Measurements from ENCODE around the gene PCDH9.

The PCDH9 gene

GRCh38 chr13:66700117-66700601, 530.0 kb downstream of the PCDH9 start:
- FAIRE-seq = peak; percentile 9

GRCh38 chr13:66693656-66694055, 536.5 kb downstream of the PCDH9 start:
- FAIRE-seq = no peak

- FAIRE-seq = no peak
Observed at GRCh38 chr13:66691149-66691548, 539.0 kb downstream of the PCDH9 start.

- peak; percentile 49 for FAIRE-seq
Observed at GRCh38 chr13:66689628-66690027, 540.5 kb downstream of the PCDH9 start.

GRCh38 chr13:66689037-66689619, 541.0 kb downstream of the PCDH9 start:
- FAIRE-seq = no peak

GRCh38 chr13:66681403-66681802, 548.7 kb downstream of the PCDH9 start:
- FAIRE-seq = no peak

GRCh38 chr13:66680031-66680430, 550.1 kb downstream of the PCDH9 start:
- no peak for FAIRE-seq

- no peak for FAIRE-seq
Observed at GRCh38 chr13:66675620-66676019, 554.5 kb downstream of the PCDH9 start.

GRCh38 chr13:66673401-66673800, 556.7 kb downstream of the PCDH9 start:
- no peak for FAIRE-seq

GRCh38 chr13:66665991-66666390, 564.1 kb downstream of the PCDH9 start:
- FAIRE-seq = no peak

- no peak for FAIRE-seq
Observed at GRCh38 chr13:66663711-66664110, 566.4 kb downstream of the PCDH9 start.

GRCh38 chr13:66663206-66663605, 566.9 kb downstream of the PCDH9 start:
- FAIRE-seq = no peak

- peak; percentile 43 for FAIRE-seq
Observed at GRCh38 chr13:66661336-66661735, 568.8 kb downstream of the PCDH9 start.

GRCh38 chr13:66660468-66660813, 569.7 kb downstream of the PCDH9 start:
- FAIRE-seq = peak; percentile 89

GRCh38 chr13:66659701-66660467, 570.3 kb downstream of the PCDH9 start:
- no peak for FAIRE-seq

- FAIRE-seq = no peak
Observed at GRCh38 chr13:66659286-66659685, 570.9 kb downstream of the PCDH9 start.

- peak; percentile 98 for FAIRE-seq
Observed at GRCh38 chr13:66657165-66657881, 572.8 kb downstream of the PCDH9 start.

GRCh38 chr13:66655847-66656454, 574.2 kb downstream of the PCDH9 start:
- FAIRE-seq = peak; percentile 9

- FAIRE-seq = no peak
Observed at GRCh38 chr13:66644855-66645460, 585.2 kb downstream of the PCDH9 start.

GRCh38 chr13:66640231-66640630, 589.9 kb downstream of the PCDH9 start:
- FAIRE-seq = no peak

- FAIRE-seq = no peak
Observed at GRCh38 chr13:66639044-66639443, 591.1 kb downstream of the PCDH9 start.

- no peak for FAIRE-seq
Observed at GRCh38 chr13:66635526-66635925, 594.6 kb downstream of the PCDH9 start.

- FAIRE-seq = no peak
Observed at GRCh38 chr13:66634384-66634783, 595.8 kb downstream of the PCDH9 start.
